ENCODE results near the gene IFFO2. TPM values are rescaled to one million over a fixed set of nuclear protein-coding genes. Genes with fewer than 3 reads are reported as not detected.

Gene IFFO2
- total RNA-seq, 2 experiments from 2014 or later: 21.6 to 21.8 TPM

DNA sequence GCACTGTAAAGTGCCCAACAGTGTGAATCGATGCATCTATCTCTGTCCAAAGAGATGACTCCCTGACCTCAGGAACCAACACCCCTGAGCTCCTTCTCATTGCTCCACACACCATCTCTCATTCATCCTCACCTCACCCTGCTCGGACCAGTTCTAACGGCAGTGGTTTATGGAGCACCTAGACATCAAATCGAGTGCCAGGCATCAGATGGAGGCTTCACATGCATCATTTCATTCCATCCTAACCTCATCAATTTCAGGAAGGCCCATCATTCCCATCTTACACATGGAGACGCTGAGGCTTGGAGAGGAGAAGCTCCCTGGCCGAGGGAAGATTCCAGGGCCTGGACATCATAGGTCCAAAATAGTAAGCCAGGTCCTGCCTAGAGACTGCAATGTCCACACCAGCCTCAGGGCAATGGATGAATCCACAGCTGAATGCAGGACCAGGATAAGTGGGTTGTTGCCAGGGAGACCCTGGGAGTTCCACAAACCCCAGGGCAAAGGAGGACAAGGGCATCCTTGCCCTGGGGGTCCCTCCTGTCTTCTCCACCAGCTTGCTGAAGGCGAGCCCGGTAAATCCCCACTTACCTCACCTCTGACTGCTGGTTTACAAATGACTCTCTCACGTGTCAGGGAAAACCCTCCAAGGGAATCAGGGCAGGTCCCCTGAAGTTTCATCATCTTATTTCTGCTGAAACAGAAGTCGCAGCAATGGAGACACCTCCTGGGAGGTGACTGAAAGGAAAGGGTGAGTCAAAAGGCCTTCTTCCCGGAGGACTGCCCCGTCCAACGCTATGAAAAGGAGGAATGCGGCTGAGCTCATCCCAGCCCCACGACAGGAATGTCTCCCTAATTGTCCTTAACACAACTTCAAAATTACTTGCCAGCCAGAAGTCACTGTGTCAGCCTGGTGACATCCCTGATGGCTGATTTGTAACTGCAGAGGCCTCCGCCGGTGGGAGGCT lies 9.0 kb upstream of the IFFO2 start:
- DNase-seq (no peak), ATAC-seq (ENCODE audit: low read depth) (no peak)
- H3K4me1 Mint-ChIP-seq: peaks cover 2% of the 10 kb centered on the region
- H3K4me3 Mint-ChIP-seq: no peak overlapping the region
- H3K27me3 Mint-ChIP-seq: peaks cover 30% of the 10 kb centered on the region
- POLR2A ChIA-PET: no interaction called here
- no peaks in the 10 kb centered on the region for H3K9me3 Mint-ChIP-seq
- H3K36me3 Mint-ChIP-seq: no peaks in the 10 kb centered on the region
- H3K27ac Mint-ChIP-seq: no peak overlapping the region

DNA sequence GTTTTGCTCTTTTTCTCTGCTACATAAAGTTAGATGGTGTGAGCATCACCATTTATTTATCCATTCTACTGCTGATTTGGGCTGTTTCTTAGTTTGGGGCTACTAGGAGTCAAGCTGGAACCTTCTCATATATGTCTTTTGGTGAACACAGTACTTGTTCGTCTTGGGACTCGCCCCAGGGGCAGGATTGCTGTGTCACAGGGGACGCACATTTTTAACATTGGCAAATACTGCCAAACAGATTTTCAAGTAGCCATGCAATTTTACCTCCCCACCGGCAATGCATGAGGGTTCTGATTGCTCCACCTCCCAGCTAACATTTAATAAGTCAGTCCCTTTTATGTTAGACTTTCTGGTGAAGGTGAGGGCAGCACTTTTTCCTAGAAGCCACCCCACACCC lies 7.5 kb upstream of the IFFO2 start:
- no peak for DNase-seq
- Mint-ChIP-seq H3K36me3 (no peaks in the 10 kb centered on the region), H3K4me3 (no peak overlapping the region), H3K9me3 (no peaks in the 10 kb centered on the region), H3K4me1 (peaks cover 3% of the 10 kb centered on the region), H3K27ac (no peak overlapping the region), H3K27me3 (peaks cover 40% of the 10 kb centered on the region)
- ATAC-seq (ENCODE audit: low read depth): no peak
- POLR2A ChIA-PET: no interaction called here

DNA sequence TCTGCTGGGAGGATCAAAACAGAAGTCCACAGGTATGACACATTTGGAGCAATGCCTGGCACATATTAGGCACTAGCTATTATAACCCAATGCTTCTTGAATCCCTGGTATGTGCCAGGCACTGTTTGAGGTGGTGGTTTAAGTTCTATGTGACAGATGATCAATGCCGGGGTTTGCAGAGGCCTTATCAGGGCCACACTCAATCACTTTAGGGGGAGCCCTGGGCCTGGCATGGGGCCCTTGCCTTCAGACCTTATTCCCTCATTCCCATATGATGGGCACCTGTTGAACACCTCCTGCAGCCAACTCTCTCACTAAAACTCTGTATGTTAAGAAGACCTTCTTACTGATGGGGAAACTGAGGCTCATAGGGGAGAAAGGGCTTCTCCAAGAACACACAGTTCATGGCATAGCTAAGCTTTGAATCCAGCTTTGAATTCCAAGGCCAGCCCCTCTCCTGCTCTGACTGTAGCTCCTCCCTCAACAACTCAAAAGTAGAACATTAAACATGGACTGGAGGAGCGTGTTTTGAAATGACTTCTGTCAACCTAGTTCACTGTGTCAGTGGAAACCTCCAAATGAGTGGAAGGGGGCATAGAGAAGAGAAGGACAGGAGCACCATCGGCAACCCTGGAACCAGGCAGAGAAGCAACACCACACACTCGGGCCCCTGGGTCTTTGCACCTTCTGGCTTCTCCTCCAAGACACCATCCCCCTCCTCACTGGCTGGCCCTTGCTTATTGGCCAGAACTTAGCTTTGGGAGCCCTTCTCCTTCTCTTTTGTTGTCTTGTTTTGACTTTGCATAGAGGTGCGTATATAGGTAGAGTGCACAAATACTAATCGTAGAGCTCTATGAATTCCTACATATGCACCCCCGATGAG lies 6.6 kb upstream of the IFFO2 start:
- H3K27me3 Mint-ChIP-seq: peaks cover 40% of the 10 kb centered on the region
- POLR2A ChIA-PET: interaction anchor here (0.7 kb wide), 1 partner anchor 35 kb away, joined by 4 read pairs; no protein-coding TSS in a partner anchor

DNA sequence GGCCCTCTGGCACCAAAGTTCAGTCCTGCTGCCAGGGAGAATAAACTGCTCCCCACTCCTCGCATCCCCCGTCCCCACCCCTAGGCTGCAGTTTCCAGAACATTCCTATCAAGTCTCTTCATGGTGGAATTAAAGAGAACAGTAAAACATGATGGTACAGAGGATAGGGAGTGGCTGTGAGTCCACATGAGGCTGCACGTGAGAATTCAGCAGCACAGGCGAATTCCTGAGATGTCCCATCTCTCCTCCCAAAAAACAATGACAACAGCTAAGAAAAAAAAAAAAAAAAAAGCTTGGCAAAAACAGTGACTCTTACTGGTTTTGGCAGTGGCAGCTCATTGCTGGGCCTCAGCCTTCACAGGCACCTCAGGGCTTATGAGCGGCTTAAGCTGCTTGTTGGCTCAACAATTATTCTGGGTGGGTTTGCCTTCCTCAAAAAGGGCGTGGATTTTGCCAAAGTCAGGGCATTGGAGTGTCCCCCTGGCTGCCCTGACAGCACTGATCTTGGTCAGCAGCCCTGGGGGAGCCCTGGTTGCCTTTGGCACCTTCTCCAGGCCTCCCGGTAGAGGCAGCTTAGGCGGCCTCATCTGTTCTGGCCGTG lies 5.7 kb upstream of the IFFO2 start:
- H3K4me1 Mint-ChIP-seq: peaks cover 12% of the 10 kb centered on the region
- no peak for ATAC-seq (ENCODE audit: low read depth)
- H3K27ac Mint-ChIP-seq: no peak overlapping the region
- peak; percentile 5 for DNase-seq
- no peaks in the 10 kb centered on the region for H3K9me3 Mint-ChIP-seq
- no peak overlapping the region for H3K4me3 Mint-ChIP-seq
- peaks cover 39% of the 10 kb centered on the region for H3K27me3 Mint-ChIP-seq
- POLR2A ChIA-PET: interaction anchor here (0.7 kb wide), 1 partner anchor 34 kb away, joined by 4 read pairs; no protein-coding TSS in a partner anchor
- H3K36me3 Mint-ChIP-seq: no peaks in the 10 kb centered on the region

More for the DNA sequence above, 6.6 kb upstream of the IFFO2 start:
- no peak overlapping the region for H3K27ac Mint-ChIP-seq
- H3K9me3 Mint-ChIP-seq: no peaks in the 10 kb centered on the region
- H3K36me3 Mint-ChIP-seq: no peaks in the 10 kb centered on the region
- peaks cover 4% of the 10 kb centered on the region for H3K4me1 Mint-ChIP-seq
- ATAC-seq (ENCODE audit: low read depth): no peak
- peak; percentile 10 for DNase-seq
- no peak overlapping the region for H3K4me3 Mint-ChIP-seq

GRCh38 chr1:18960821-18961220 lies 4.3 kb upstream of the IFFO2 start:
- Mint-ChIP-seq H3K36me3 (no peaks in the 10 kb centered on the region), H3K27ac (no peak overlapping the region), H3K4me3 (no peak overlapping the region), H3K27me3 (peaks cover 32% of the 10 kb centered on the region), H3K4me1 (peaks cover 15% of the 10 kb centered on the region), H3K9me3 (no peaks in the 10 kb centered on the region)
- ATAC-seq (ENCODE audit: low read depth) (no peak), DNase-seq (no peak)
- POLR2A ChIA-PET: interaction anchor here (1.1 kb wide), 1 partner anchor 37 kb away, joined by 3 read pairs; no protein-coding TSS in a partner anchor

DNA sequence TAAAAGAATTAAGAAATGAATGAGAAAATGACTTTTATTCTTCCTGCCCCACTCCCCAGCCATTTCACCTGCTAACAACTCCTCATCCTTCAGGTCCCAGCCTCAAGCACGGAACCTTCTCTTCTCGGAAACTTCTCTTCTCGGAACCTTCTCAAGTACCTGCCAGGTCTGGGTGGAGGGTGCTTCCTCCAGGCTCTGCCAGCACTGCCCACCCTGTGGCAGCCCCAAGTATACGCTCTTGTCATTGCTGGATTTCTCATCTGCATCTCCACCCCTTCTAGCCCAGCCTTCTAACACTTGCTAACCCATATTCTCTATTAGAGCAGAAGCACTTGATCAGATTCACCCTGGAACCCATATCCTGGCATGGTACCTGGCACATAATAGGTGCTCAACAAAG lies 3.9 kb upstream of the IFFO2 start:
- peaks cover 15% of the 10 kb centered on the region for H3K4me1 Mint-ChIP-seq
- peak; percentile 5 for DNase-seq
- H3K36me3 Mint-ChIP-seq: no peaks in the 10 kb centered on the region
- H3K27ac Mint-ChIP-seq: no peak overlapping the region
- H3K4me3 Mint-ChIP-seq: no peak overlapping the region
- no peak for ATAC-seq (ENCODE audit: low read depth)
- H3K9me3 Mint-ChIP-seq: no peaks in the 10 kb centered on the region
- POLR2A ChIA-PET: interaction anchor here (1.1 kb wide), 1 partner anchor 37 kb away, joined by 3 read pairs; no protein-coding TSS in a partner anchor
- peaks cover 31% of the 10 kb centered on the region for H3K27me3 Mint-ChIP-seq

DNA sequence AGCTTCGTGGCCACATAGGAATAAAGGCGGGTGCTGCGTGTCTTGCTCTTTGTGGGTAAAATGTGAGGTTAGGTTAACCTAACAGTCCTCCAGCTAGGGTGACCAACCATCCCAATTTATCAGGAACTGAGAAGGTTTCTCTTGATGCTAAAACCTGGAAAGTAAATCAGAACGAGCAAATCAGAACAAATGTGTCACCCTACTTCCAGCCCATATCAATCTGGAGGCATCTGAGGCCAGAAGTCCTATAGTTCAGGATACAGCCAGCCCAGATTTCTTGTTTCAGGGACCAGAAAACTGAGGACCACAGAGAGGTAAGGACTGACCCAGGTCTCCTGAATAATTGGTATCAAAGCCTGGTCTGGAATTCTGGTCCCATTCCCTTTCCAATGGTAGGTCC lies 3.1 kb upstream of the IFFO2 start:
- ATAC-seq (ENCODE audit: low read depth) (no peak), DNase-seq (peak; percentile 7)
- H3K9me3 Mint-ChIP-seq: no peaks in the 10 kb centered on the region
- peaks cover 22% of the 10 kb centered on the region for H3K4me1 Mint-ChIP-seq
- H3K4me3 Mint-ChIP-seq: no peak overlapping the region
- peaks cover 36% of the 10 kb centered on the region for H3K27me3 Mint-ChIP-seq
- H3K27ac Mint-ChIP-seq: no peak overlapping the region
- POLR2A ChIA-PET: interaction anchor here (0.7 to 1.0 kb wide), 2 partner anchors 36 to 57 kb away, joined by 3 to 5 read pairs; no protein-coding TSS in a partner anchor
- H3K36me3 Mint-ChIP-seq: no peaks in the 10 kb centered on the region

GRCh38 chr1:18957532-18958300 lies 1.2 kb upstream of the IFFO2 start:
- POLR2A ChIA-PET: interaction anchor here (1.0 to 10.8 kb wide), 3 partner anchors 30 to 117 kb away, joined by 4 to 229 read pairs (median 5); partner anchors contain the start of gene ALDH4A1
- no peak for ATAC-seq (ENCODE audit: low read depth)
- peaks cover 41% of the 10 kb centered on the region for H3K27me3 Mint-ChIP-seq
- peak overlapping the region; percentile 47 for H3K27ac Mint-ChIP-seq
- peaks cover 3% of the 10 kb centered on the region for H3K36me3 Mint-ChIP-seq
- DNase-seq: no peak
- peaks cover 32% of the 10 kb centered on the region for H3K4me1 Mint-ChIP-seq
- H3K4me3 Mint-ChIP-seq: peak overlapping the region; percentile 75
- no peaks in the 10 kb centered on the region for H3K9me3 Mint-ChIP-seq

- POLR2A ChIA-PET: interaction anchor here (10.8 kb wide), 1 partner anchor 30 kb away, joined by 229 read pairs; no protein-coding TSS in a partner anchor
- peak overlapping the region; percentile 65 for H3K27ac Mint-ChIP-seq
- peaks cover 43% of the 10 kb centered on the region for H3K27me3 Mint-ChIP-seq
- peaks cover 38% of the 10 kb centered on the region for H3K4me1 Mint-ChIP-seq
- ATAC-seq (ENCODE audit: low read depth): no peak
- H3K4me3 Mint-ChIP-seq: peak overlapping the region; percentile 75
- peaks cover 3% of the 10 kb centered on the region for H3K36me3 Mint-ChIP-seq
- H3K9me3 Mint-ChIP-seq: no peaks in the 10 kb centered on the region
- DNase-seq: no peak
These were observed 653 bp upstream of the IFFO2 start for GRCh38 chr1:18957136-18957521.

GRCh38 chr1:18955441-18956192 lies 859 bp downstream of the IFFO2 start:
- Mint-ChIP-seq H3K27me3 (peaks cover 38% of the 10 kb centered on the region), H3K4me1 (peaks cover 53% of the 10 kb centered on the region), H3K9me3 (no peaks in the 10 kb centered on the region), H3K27ac (no peak overlapping the region), H3K36me3 (peaks cover 3% of the 10 kb centered on the region), H3K4me3 (peak overlapping the region; percentile 79)
- ATAC-seq (ENCODE audit: low read depth) (peak; percentile 19), DNase-seq (peak; percentile 64)
- POLR2A ChIA-PET: interaction anchor here (0.8 to 10.8 kb wide), 3 partner anchors 28 to 1495 kb away, joined by 4 to 229 read pairs (median 4); no protein-coding TSS in a partner anchor

GRCh38 chr1:18955131-18955440 lies 1.4 kb downstream of the IFFO2 start:
- peaks cover 3% of the 10 kb centered on the region for H3K36me3 Mint-ChIP-seq
- ATAC-seq (ENCODE audit: low read depth) (no peak), DNase-seq (no peak)
- peak overlapping the region; percentile 79 for H3K4me3 Mint-ChIP-seq
- POLR2A ChIA-PET: interaction anchor here (0.8 to 10.8 kb wide), 3 partner anchors 28 to 1494 kb away, joined by 4 to 229 read pairs (median 4); no protein-coding TSS in a partner anchor
- H3K27me3 Mint-ChIP-seq: peaks cover 33% of the 10 kb centered on the region
- no peak overlapping the region for H3K27ac Mint-ChIP-seq
- H3K4me1 Mint-ChIP-seq: peaks cover 57% of the 10 kb centered on the region
- H3K9me3 Mint-ChIP-seq: no peaks in the 10 kb centered on the region

All from activated naive CD8-positive, alpha-beta T cell treated with anti-CD3 and anti-CD28 coated beads, Interleukin-2, amount 10 ng/mL, durations not matched to agents 7 days and 5 days (primary cell).